HS-27A (cell line): Measurements from ENCODE around the gene SETD1A.
A peak's percentile ranks its signal among the peaks of the same experiment; 100 is the strongest.
"Not testable (repeated sequence)": the region's sequence is repeated elsewhere in the genome, so short reads cannot be mapped to it uniquely, and the experiment has no call there.

ENCODE experiments used
- DNase-seq: peaks from one replicate; pipeline ENCODE4 v3.0.0-alpha.2; 2012; ENCODE audit warnings: low read depth, missing footprints

SETD1A gene

DNA sequence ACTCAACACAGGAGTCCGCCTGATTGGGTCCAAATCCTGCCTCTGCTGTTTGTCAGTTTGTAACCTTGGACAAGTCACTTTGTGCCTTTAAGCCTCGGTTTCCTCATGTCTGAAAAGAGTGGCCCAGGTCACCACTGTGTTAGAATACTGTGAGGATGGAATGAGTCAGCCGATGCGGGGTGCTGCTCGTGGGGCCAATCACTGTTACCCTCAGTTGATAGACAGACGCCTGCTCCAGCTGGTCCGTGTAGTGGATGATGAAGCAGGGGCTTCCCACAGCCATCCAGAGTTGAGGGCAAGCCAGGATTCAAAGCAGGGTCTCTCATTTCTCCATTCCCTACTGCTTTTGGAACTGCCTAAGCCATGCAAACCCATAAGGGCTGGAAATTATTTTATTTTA lies 28.4 kb upstream of the SETD1A start:
- DNase-seq = no peak

DNA sequence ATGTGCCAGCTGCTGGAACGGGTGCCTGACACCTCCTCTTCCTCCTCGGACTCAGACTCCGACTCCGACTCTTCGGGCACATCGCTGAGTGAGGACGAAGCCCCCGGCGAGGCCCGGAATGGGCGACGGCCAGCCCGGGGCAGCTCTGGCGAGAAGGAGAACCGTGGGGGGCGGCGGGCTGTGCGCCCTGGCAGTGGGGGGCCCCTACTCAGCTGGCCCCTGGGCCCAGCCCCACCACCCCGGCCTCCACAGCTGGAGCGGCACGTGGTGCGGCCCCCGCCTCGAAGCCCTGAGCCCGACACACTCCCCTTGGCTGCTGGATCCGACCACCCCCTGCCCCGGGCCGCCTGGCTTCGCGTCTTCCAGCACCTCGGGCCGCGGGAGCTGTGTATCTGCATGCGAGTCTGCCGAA lies 27.4 kb upstream of the SETD1A start:
- DNase-seq = no peak

DNA sequence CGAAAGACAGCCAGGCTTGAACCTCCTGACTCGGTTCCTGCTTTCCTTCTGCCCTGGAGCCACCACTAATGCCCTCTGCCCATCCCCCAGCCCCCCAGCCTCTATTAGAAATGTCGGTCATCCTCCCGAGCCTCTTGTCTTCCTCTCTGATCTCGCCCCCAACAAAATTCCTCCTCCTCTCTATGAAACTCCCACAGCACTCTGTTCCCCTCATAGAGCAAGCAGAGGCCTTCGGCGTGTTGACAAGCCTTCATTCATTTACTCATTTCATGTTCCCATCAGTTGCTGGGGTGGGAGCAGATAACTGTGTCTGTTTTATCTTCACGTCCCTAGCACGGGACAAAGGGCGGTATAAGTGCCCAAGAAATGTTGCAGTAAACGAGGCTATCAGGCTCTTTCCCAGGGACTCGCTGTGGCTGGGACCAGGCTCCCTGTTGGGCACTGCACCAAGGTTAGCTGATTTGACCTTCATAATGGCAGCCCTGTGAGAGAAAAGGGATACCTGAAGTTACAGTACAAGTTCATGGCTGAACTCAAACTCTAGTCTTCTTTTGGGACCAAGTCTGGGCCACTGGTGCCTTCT lies 26.4 kb upstream of the SETD1A start:
- DNase-seq = no peak

DNA sequence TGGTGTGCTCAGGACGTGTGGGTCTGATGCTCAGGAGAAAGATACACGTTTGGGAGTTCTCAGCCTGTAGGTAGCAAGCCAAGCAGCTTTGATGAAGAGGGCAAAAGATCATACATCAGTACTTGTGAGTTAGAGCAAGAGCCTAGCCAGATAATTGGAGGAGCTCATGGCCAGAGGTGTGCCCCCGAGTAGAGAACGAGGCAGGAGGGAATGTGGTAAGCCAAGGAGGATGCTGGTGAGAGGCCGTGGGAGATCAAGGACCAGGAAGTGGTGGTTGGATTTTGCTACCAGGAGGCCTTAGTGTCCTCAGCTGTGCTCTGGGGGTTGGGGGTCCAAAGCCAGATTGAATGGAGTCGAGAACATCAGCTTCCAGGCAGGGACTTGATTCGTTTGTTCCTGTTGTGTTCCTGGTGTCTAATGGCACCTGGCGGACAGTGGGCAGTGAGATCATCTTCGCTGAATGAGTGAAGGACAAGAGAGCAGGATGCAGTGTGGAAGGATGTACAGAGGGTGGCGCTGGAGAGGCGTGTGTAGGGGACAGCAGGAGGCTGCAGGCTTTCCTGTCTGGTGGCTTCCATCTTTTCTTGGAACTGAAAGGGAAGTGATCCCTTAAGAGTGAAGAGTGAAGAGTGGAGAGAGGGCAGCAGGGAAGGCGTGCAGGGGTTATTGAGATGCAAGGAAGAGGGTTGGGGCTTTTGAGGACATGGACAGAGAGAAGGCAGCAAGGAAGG lies 22.6 kb upstream of the SETD1A start:
- DNase-seq = no peak

DNA sequence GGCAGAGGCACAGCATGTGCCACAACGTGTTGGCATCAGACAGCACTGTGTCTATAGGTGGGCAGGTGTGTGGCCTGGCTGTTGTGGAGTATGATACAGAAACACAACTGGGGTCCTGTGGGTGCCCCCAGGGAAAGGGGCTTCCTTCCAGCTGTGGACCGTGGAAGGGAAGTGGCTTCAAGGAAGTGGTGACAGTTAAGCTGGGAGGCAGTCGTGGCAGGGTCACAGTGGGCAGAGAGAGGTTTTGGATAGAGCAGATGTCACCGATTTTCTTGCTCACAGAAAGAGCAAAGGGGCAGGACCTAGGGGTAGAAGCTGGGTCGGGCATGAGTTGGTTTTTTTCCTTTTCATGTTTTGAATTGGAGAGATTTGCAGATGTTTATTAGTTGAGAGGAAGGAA lies 19.9 kb upstream of the SETD1A start:
- no peak for DNase-seq

DNA sequence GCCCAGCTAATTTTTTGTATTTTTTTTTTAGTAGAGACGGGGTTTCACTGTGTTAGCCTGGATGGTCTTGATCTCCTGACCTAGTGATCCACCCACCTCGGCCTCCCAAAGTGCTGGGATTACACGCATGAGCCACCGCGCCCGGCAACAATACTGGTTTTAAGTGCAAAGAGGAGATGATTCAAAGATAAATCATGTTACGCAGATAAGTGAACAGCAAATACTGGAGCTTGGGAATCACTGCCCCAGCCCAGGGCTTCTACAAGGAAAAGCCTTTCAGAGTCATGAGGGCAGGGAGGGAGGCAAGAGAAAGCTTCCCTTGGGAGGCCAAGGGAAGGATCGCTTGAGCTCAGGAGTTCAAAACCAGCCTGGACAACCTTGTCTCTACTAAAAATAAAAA lies 18.0 kb upstream of the SETD1A start:
- not testable (repeated sequence) for DNase-seq

DNA sequence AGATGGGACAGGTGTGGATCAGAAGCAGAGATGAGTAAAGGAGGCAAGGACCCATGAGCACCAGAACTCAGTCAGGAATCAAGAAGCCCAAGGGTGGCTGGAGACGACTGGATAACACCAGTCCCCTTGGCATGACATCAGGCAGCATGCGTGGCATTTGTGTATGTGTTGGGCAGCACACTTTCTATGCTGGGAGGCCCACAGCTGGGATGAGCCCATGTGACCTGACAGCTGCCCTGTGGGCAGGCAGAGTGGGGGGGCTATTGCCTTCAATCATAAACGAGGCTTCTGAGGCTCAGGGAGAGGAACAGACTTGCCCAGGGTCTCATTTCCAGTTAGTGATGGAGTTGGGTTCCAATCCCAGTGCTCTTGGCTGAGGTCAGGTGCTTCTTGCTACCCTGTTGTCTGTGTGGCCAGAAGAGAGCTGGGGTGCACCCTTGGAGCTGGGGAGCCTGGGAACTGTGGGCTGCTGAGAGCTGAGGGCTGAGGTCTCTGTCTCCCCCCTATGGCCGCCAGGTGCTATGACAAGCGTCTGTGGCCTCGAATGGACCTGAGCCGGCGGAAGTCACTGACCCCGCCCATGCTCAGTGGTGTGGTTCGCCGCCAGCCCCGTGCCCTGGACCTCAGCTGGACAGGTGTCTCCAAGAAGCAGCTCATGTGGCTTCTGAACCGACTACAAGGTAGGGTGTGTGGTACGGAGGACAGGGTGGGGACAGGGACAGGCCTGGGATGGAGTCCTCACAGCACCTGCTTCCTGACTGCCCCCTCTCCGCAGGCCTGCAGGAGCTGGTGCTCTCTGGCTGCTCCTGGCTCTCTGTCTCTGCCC lies 15.7 kb upstream of the SETD1A start:
- DNase-seq = no peak

DNA sequence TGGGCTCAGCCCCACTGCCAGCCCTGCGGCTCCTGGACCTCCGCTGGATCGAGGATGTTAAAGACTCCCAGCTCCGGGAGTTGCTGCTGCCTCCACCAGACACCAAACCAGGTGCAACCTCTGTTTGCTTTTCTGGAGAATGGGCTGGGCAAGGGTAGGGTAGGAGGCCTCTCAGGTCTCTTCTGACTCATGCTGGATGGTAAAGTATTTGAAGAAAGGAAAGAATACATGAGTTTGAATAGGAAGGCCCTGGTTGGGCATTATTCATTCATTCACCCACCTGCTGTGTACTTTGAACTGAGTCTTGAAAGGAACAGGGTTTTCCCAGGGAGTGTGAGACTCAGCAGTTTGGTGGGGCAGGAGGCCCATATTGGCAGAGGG lies 15.1 kb upstream of the SETD1A start:
- DNase-seq = no peak

DNA sequence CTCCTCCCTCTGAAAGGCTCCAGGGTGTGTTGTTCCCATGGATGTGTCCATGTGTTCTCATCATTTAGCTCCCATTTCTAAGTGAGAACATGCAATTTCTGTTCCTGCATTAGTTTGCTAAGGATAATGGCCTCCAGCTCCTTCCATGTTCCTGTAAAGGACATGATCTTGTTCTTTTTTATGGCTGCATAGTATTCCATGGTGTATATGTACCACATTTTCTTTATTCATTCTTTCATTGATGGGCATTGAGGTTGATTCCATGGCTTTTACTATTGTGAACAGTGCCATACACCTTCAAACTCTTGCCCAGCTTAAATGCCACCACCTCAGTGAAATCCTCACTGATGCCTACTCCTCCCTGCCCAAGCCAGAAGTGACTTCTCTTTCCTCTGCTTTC lies 13.2 kb upstream of the SETD1A start:
- DNase-seq = no peak

DNA sequence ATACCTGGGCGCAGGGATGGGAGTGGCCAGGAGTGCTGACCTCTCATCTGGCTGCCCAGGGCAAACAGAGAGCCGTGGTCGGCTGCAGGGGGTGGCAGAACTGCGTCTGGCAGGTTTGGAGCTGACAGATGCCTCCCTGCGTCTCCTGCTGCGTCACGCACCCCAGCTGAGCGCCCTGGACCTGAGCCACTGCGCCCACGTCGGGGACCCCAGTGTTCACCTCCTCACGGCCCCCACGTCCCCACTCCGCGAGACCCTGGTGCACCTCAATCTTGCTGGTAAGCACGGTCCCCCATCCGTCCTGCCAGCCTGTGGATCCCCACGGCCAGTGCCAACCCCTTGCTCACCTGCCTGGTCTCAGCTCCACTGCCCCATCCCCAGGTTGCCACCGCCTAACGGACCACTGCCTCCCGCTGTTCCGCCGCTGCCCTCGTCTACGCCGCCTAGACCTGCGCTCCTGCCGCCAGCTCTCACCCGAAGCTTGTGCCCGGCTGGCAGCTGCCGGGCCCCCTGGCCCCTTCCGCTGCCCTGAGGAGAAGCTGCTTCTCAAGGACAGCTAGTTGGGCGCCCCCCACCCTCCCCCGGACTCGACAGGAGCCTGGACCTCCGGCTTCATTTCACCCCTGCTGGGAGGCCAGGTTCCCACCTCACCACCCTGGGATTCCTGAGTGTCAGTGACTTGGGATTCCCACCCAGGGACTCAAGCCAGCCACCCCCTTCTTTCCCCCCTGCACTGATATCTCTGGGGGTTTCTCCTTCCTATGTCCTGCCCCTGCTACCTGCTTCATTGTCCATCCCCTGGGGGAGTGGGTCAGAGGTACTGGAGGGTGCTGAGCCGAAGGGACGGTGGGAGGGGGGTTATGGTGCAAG lies 10.6 kb upstream of the SETD1A start:
- DNase-seq = no peak

DNA sequence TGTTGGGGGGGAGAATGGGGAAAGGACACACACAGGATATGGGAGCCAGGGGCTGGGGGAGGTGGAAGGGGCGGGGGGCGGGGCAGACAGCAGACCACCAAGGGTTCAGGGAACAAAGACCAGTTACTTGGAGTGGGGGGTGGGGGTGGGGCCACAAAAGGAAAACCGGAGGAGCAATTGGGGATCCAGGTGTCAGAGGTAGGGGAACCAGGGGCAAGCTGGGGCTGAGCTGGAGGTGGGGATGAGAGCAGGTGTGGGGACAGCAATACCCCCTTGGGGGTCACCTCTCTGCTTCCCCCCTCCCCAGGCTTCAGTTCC lies 10.1 kb upstream of the SETD1A start:
- no peak for DNase-seq

DNA sequence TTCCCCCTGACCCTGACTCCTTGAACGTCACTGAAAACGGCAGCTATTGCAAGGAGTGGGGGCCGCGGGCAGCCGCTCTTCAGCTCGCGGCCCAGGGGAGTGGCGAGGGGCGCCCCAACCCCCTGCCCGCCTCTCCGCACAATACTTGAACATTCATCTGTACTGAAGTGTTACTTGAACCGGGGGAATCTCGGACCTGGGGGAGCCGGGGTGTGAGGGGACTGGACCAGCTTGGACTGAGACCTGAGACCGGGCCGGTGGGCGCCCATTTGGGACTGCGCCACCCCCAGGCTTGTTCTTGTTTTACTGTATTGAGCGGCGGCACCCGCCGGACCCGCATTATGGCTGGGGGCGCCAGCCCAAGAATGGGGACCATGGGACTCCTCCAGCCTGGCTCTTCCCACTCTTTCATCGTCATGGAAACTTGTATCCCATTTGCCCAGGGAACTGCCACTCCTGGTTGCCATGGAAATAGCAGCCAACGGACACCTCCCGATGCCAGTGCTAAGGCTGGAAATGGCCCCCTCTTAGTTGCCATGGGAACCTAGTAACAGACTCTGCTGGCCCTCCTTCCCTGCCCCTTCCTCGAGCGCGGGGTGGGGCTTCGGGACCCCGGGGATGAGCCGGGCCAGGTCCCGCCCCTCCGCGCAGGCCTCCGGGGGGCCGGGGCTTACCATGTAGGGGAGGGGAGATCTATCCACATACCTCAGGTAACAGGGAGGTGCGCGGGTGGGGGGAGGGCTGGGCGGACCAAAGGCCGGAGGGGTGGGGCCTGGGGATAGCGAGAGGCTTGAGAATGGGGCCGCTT lies 9.5 kb upstream of the SETD1A start:
- peak; percentile 74 for DNase-seq

DNA sequence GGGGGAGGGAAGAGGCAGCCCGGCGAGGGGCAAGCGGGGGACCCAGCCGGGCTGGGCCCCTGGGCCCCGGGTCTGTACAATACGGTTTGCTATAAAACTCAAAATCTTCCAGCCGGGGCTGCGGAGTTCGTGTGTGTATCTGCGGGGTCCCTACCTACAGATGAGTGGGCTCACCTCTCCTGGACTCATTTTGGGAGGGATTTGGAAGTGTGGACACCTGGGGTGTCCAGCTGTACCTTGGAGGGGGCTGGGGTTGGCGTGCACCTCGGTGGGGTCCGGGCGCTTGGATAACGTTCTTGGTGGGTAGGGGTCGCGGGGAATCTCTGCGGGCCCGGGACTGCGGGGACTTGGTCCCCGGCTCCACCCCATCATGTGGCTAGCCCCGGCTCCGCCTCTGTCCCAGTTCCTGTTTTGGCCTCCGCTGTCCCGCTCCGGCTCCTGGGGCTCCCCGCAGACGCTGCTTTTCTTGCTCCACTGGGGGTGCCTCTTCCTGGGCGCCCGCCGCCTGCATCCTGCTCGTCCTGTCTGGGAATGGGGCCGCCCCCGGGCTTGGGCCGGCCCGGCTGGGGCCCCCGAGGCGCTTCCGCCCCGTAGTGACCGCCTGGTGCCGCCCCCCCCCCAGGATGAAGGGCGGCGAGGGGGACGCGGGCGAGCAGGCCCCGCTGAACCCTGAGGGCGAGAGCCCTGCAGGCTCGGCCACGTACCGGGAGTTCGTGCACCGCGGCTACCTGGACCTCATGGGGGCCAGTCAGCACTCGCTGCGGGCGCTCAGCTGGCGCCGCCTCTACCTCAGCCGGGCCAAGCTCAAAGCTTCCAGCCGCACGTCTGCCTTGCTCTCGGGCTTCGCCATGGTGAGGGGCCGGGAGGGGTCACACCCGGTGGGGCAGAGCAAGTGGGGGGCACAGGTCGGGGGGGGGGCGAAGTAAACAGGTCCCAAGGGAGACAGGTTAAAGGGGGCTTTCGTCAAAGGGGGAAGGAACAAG lies 8.6 kb upstream of the SETD1A start, which contains the start of gene ORAI3:
Gene ORAI3, plus strand, starts transcription at position 402 of the 983 bp plus-strand sequence. Its CDS starts 222 bp downstream, at position 624.
- no peak for DNase-seq

DNA sequence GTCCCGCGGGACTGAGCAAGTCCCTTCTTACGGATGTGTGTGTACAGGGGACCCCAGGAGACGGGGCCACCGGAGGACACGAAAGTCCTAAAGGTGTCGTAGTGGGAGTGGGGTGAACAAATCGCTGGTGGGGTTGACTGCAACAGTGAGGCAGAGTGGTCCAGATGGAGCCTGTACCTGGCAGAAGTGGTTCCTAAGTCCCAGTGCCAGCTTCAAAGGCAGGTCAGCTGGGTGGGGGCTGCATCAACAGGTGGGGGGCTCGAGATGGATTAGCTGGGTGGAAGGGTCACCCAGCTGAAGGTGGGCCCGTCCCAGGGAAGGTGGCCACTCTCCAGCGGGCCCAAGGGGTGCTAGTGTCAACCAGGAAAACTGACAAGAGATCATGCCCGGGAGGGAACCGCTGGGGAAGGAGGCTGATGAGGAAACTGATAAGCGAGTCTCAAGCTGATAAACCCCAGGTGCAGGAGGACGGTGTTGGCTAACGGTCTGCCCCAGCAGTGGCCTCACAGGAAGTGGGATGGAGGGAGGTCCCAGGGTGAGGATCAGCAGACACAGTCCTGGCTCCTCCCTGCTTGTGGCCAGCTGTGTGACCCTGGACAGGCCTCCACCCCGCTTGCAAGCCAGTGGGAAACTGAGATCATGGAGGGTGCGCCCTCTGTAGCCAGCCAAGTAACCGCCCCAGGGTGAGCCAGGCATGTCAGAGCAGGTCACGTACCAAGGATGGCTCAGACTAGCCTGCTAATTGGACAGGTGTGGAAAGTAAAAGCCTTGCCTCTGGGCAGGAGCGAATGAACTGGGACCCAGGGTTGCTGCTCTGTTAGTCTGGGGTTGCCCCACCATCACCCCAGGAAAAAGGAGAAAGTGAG lies 7.7 kb upstream of the SETD1A start:
- no peak for DNase-seq

DNA sequence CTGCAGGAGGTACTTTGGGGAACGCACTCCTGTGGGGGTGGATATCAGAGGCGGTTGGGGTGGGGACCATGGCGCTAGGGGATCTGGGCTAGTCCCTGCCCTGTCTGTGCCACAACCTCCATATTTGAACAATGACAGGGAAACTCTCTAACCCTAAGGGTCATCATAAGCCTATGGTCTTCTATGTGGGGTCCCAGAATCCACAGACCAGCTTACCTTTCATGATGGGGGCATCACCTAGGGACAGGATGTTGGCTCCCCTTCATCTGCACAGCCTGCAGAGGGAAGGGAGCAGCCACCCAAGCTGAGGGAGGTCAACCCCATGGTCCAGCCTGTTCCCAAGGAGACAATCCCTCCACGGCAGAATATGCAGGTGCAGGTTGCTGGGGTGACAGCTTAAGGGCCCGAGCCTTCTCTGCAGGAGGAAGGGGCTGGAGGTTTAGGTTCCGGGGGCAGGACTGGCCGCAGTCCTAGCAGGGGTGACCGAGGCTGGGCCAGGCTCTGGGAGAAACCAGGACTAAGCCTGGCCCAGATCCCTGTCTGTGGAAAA lies 7.0 kb upstream of the SETD1A start:
- DNase-seq = no peak

DNA sequence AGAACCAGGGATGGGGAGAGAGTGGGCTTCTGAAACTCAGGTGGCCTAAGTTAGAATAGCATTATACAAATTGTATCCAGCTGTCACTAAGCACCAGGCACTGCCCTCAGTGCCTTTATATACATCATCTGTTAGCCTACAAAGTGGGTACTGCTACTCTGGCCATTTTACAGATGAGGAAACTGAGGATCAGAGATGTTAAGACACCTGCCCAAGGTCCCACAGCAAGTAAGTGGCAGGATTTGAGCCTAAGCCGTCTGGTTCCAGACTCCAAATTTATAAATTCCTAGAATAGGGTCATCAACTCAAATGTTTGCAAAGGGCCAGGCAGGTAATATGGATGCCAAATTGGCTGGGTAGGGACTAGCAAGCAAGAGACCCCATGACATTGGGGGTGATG lies 6.4 kb upstream of the SETD1A start:
- no peak for DNase-seq

DNA sequence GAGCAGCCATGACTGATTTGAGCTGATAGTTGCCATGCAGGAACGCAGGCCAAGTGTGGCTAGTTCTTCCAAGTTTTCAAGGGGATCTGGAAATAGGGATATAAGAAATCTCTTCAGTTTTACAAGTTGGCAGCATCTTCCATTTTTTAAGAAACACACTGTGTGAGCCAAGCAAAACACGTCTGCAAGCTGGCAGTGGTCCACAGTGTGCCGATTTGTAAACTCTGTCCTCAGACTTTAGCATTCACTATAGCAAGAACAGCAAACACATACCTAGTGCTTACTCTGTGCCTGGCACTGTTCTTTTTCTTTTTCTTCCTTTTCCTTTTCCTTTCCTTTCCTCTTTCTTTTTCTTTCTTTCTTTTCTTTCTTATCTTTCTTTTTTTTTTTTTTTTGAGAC lies 5.8 kb upstream of the SETD1A start:
- DNase-seq = no peak

DNA sequence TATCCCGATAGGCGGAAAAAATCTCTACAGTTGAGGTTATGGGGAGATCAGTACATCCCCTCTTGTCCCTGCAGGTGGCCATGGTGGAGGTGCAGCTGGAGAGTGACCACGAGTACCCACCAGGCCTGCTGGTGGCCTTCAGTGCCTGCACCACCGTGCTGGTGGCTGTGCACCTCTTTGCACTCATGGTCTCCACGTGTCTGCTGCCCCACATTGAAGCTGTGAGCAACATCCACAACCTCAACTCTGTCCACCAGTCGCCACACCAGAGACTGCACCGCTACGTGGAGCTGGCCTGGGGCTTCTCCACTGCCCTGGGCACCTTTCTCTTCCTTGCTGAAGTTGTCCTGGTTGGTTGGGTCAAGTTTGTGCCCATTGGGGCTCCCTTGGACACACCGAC lies 4.4 kb upstream of the SETD1A start:
- no peak for DNase-seq
